Ovary (tissue), 3 donors: Measurements from ENCODE around the gene SSRP1.

ENCODE experiments used
- POLR2A ChIP-seq: fragments of 450-650 bp; IDR thresholded peaks from one replicate; pipeline ENCODE4 v1.6.1; 2017; ENCODE audit warnings: antibody characterized with exemption, mild to moderate bottlenecking, moderate library complexity
- TF ChIP-seq, protein P1 (sequence below), 3 donors: fragments of 450-650 bp in 2 of 3; fragments of 200-600 bp in 1 of 3; IDR thresholded peaks; one replicate each; pipeline versions ENCODE4 v1.5.1 to v1.8.0; 2016 to 2022; ENCODE audit warnings: antibody characterized with exemption in 3 of 3, mild to moderate bottlenecking in 1 of 3
- donor health status: DM: no; HTN: no; CAD: no.

DNA sequence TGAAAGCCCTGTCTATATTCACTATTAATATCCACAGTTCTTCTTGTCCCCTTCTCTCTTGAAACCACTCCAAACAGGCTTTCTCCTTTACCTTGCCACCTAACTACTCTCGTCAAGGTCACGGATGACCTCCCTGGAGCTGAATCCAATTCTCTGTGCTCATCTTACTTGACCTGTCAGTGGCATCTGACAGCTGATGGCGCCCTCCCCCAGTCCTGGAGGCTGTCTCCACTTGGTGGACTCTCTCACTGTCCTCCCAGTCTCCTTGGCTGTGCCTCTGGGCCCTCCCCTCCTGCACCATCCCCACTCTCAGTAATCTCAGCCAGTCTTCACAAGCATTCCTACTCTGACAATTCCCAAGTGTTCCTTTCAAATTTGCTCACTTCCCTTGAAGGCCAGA lies 19.7 kb downstream of the SSRP1 start:
- TF ChIP-seq, protein P1, sequence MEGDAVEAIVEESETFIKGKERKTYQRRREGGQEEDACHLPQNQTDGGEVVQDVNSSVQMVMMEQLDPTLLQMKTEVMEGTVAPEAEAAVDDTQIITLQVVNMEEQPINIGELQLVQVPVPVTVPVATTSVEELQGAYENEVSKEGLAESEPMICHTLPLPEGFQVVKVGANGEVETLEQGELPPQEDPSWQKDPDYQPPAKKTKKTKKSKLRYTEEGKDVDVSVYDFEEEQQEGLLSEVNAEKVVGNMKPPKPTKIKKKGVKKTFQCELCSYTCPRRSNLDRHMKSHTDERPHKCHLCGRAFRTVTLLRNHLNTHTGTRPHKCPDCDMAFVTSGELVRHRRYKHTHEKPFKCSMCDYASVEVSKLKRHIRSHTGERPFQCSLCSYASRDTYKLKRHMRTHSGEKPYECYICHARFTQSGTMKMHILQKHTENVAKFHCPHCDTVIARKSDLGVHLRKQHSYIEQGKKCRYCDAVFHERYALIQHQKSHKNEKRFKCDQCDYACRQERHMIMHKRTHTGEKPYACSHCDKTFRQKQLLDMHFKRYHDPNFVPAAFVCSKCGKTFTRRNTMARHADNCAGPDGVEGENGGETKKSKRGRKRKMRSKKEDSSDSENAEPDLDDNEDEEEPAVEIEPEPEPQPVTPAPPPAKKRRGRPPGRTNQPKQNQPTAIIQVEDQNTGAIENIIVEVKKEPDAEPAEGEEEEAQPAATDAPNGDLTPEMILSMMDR (IDR thresholded peaks at IDR 0.05), result no peak
- TF ChIP-seq POLR2A, result no peak
